ENCODE data around the gene TMEM184A.

GRCh38 chr7:1562116-1562515 lies 6.1 kb upstream of the TMEM184A start:
- TF ChIP-seq CTCF (IDR thresholded peaks at IDR 0.05) (no peak), EZH2 (IDR thresholded peaks at IDR 0.05; ENCODE audit: borderline replicate concordance, insufficient read depth, low read depth, low read length, poor library complexity, severe bottlenecking) (no peak)

Measured in B cell (primary cell).